ENCODE measurements around the gene ZNF234. TPM values are rescaled to one million over a fixed set of nuclear protein-coding genes. Genes with fewer than 3 reads are reported as not detected.
A peak's percentile ranks its signal among the peaks of the same experiment; 100 is the strongest.

ZNF234 gene
- total and polyA plus RNA-seq, 2 of the 4 experiments (the other 2 are of a cell fraction) = 4.0 to 15.8 TPM

DNA sequence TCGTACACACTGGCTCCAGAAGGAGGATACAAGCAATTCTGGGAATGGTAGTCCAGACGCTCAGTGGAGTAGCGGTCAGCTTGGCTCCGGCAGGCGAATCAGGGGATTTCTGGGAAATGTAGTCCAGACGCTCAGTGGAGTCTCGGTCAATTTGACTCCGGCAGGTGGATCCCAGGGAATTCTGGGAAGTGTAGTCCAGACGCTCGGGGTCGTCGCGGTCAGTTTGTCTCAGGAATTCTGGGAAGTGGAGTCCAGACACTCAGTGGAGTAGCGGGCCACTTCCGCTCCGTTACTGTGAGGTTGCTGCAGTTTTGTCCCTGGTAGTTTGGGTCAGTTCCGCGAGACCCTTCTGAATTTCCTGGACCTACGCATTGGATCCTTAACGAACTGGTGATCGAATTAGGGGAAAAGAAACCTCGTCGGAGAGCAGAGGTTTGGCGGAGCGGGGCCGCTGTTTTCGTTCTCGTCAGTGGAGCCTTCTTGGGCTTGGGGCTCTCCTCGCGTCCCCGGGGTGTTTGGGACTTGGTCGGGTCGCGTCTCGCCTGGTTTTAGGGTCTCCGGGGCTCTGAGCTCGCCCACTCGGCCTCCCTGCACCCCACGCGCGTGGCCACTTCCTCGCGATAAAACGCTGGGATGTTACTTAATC is 28.1 kb upstream of the ZNF234 start, which contains the start of gene ZNF225:
ZNF225 (plus strand) TSS at position 262 of the 646 bp plus-strand sequence. CDS start 2,429 bp downstream, outside the sequence.
- H3K9me3 ChIP-seq (ENCODE audit: control insufficient read depth, insufficient read depth, low read length) = peaks cover 3% of the 10 kb centered on the region
- no peaks in the 10 kb centered on the region for H3K27me3 ChIP-seq (ENCODE audit: control insufficient read depth, insufficient read depth, low read length)
- TF ChIP-seq CEBPB (IDR thresholded peaks at IDR 0.05; ENCODE audit: low read depth, low read length) = peak; percentile 53
- TF ChIP-seq USF2 (IDR thresholded peaks at IDR 0.05; ENCODE audit: low read depth, low read length) = peak; percentile 34
- TF ChIP-seq, protein P1, sequence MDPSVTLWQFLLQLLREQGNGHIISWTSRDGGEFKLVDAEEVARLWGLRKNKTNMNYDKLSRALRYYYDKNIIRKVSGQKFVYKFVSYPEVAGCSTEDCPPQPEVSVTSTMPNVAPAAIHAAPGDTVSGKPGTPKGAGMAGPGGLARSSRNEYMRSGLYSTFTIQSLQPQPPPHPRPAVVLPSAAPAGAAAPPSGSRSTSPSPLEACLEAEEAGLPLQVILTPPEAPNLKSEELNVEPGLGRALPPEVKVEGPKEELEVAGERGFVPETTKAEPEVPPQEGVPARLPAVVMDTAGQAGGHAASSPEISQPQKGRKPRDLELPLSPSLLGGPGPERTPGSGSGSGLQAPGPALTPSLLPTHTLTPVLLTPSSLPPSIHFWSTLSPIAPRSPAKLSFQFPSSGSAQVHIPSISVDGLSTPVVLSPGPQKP (IDR thresholded peaks at IDR 0.05; ENCODE audit: borderline replicate concordance, low read depth, low read length) = no peak
- TF ChIP-seq POLR2A (IDR thresholded peaks at IDR 0.05; ENCODE audit: low read depth, low read length) = peak; percentile 65
- peak; percentile 12; the same call in 1 of the 2 replicates for TF ChIP-seq MXI1 (IDR thresholded peaks at IDR 0.05; ENCODE audit: borderline replicate concordance, low read depth, low read length)
- peak; percentile 94 for ATAC-seq (ENCODE audit: low read depth)
- WGBS, 2 experiments (ENCODE audit: extremely low coverage in 2 of 2, insufficient read length in 1 of 2) = 0% methylated on average over 17 of the region's 44 CpGs; no CpG with 5 or more reads in 1 of the 2 experiments
- H3K18ac ChIP-seq (ENCODE audit: low read depth, low read length) = peak within 1 kb of the TSS; percentile 26
- no peak within 1 kb of the TSS for H2BK20ac ChIP-seq (ENCODE audit: low read depth, low read length)
- H2AFZ ChIP-seq (replicated peaks; ENCODE audit: low read length, poor library complexity) = peak within 1 kb of the TSS; percentile 96
- H3K79me1 ChIP-seq (ENCODE audit: low read depth in 1 of 2, low read length in 2 of 2) = peaks cover 4 to 28% of the 10 kb centered on the region in 2 experiments; a peak in 3 of 4 replicates
- DNase-seq = peak; percentile 99
- intact Hi-C loops (cut with micrococcal nuclease) = loop anchor here (2.0 to 5.0 kb wide), 2 partner anchors 52 to 99 kb away; partner anchors contain the start of genes ZNF226 and ZNF227
- H3K9me1 ChIP-seq (ENCODE audit: insufficient read depth, low read length) = no peaks in the 10 kb centered on the region
- H3K4me3 ChIP-seq (ENCODE audit: insufficient read depth, low read depth, low read length) = peak within 1 kb of the TSS; percentile 70
- H3K23ac ChIP-seq (ENCODE audit: low read depth, low read length) = peak within 1 kb of the TSS; percentile 75
- H3K56ac ChIP-seq (ENCODE audit: extremely low read depth, insufficient read depth, low read length) = peak within 1 kb of the TSS; percentile 48
- peak within 1 kb of the TSS; percentile 83 for H2AK9ac ChIP-seq (replicated peaks; ENCODE audit: low read depth, low read length, poor library complexity)
- H2BK15ac ChIP-seq (ENCODE audit: low read depth, low read length) = no peak within 1 kb of the TSS
- dilution Hi-C loops (cut with HindIII; ENCODE audit: low sequenced_read_pairs, unreplicated experiment) = no loop called here
- H4K5ac ChIP-seq (ENCODE audit: low read depth, low read length) = peak within 1 kb of the TSS; percentile 66
- in situ Hi-C loops (cut with MboI; ENCODE audit: low sequenced_read_pairs) = no loop called here
- peak within 1 kb of the TSS; percentile 37 to 86 for H4K8ac ChIP-seq (ENCODE audit: low read depth in 2 of 2, low read length in 2 of 2)
- H2AK5ac ChIP-seq (ENCODE audit: low read depth, low read length) = no peak within 1 kb of the TSS
- peak within 1 kb of the TSS; percentile 62 for H2BK5ac ChIP-seq (ENCODE audit: low read depth, low read length, poor library complexity, severe bottlenecking)
- H3K4me2 ChIP-seq (ENCODE audit: low read depth, low read length) = peak within 1 kb of the TSS; percentile 92
- H3K4me1 ChIP-seq (ENCODE audit: control insufficient read depth, insufficient read depth, low read length) = no peaks in the 10 kb centered on the region
- H3K4ac ChIP-seq (ENCODE audit: low read depth, low read length) = peak within 1 kb of the TSS; percentile 83
- no peaks in the 10 kb centered on the region for H4K20me1 ChIP-seq (ENCODE audit: insufficient read depth, low read length)
- H3K36me3 ChIP-seq (ENCODE audit: control insufficient read depth, insufficient read depth, low read length) = peaks cover 9% of the 10 kb centered on the region
- H4K91ac ChIP-seq (ENCODE audit: insufficient read depth, low read depth, low read length) = peak within 1 kb of the TSS; percentile 49; the same call in 1 of the 2 replicates
- no peak within 1 kb of the TSS for H2BK120ac ChIP-seq (ENCODE audit: low read depth, low read length)
- peak within 1 kb of the TSS; percentile 74 for H3K27ac ChIP-seq (ENCODE audit: insufficient read depth, low read length)
- peak within 1 kb of the TSS; percentile 81 for H3K9ac ChIP-seq (ENCODE audit: low read depth, low read length)
- peak within 1 kb of the TSS; percentile 88 for H3K14ac ChIP-seq (replicated peaks; ENCODE audit: low read depth, low read length)
- BruUV-seq (replicated peaks) = no TSS peak
- POLR2A ChIA-PET (ENCODE audit: unreplicated experiment) = no interaction called here
- CTCF ChIA-PET = no interaction called here

Measured in IMR-90 (cell line).